ENCODE results near the gene C2CD2L. TPM values are rescaled to one million over a fixed set of nuclear protein-coding genes. Genes with fewer than 3 reads are reported as not detected.

C2CD2L gene
- total and polyA plus RNA-seq, 2 of the 13 experiments (the other 11 are each of a cell fraction or from before 2014, with no cell fraction given), result 3.7 to 5.5 TPM

DNA sequence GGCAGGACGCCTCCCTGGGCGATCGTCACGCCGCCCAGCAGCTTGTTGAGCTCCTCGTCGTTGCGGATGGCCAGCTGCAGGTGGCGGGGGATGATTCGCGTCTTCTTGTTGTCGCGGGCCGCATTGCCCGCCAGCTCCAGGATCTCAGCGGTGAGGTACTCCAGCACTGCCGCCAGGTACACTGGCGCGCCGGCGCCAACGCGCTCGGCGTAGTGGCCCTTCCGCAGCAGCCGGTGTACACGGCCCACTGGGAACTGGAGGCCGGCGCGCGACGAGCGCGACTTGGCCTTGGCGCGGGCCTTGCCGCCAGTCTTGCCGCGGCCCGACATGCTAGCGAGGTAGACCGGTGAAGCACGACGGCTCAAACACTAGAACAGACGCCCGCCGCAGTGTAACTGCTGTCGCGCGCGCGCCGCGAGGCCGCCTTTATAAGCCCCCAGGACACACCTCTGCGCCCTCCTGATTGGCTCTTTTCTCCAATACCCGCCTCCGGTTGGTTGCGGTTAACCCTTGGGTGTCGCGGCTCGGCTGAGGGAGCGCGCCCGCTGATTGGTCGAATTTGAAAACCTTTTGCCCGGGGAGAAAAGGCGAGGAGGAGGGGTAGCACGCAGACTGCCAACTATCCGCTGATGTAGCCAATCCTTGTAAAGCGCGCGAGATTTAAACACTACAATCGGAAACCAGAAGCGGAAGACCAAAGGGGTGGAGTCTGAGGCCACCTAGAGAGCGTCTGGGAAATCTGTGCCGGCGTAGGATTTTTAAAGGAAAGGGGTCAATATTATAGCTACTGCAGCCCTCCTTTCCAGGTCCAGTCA, 11.9 kb upstream of the C2CD2L start (continued):
- TF ChIP-seq, protein P1, sequence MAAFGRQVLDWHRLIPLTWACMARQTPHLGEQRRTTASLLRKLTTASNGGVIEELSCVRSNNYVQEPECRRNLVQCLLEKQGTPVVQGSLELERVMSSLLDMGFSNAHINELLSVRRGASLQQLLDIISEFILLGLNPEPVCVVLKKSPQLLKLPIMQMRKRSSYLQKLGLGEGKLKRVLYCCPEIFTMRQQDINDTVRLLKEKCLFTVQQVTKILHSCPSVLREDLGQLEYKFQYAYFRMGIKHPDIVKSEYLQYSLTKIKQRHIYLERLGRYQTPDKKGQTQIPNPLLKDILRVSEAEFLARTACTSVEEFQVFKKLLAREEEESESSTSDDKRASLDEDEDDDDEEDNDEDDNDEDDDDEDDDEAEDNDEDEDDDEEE (CRISPR knock-in tag; IDR thresholded peaks at IDR 0.05), result no peak; the same call in 1 of the 2 replicates
- TF ChIP-seq ISX (CRISPR knock-in tag; conservative IDR thresholded peaks at IDR 0.05), result no peak; the same call in 1 of the 2 replicates
- TF ChIP-seq, protein P2, sequence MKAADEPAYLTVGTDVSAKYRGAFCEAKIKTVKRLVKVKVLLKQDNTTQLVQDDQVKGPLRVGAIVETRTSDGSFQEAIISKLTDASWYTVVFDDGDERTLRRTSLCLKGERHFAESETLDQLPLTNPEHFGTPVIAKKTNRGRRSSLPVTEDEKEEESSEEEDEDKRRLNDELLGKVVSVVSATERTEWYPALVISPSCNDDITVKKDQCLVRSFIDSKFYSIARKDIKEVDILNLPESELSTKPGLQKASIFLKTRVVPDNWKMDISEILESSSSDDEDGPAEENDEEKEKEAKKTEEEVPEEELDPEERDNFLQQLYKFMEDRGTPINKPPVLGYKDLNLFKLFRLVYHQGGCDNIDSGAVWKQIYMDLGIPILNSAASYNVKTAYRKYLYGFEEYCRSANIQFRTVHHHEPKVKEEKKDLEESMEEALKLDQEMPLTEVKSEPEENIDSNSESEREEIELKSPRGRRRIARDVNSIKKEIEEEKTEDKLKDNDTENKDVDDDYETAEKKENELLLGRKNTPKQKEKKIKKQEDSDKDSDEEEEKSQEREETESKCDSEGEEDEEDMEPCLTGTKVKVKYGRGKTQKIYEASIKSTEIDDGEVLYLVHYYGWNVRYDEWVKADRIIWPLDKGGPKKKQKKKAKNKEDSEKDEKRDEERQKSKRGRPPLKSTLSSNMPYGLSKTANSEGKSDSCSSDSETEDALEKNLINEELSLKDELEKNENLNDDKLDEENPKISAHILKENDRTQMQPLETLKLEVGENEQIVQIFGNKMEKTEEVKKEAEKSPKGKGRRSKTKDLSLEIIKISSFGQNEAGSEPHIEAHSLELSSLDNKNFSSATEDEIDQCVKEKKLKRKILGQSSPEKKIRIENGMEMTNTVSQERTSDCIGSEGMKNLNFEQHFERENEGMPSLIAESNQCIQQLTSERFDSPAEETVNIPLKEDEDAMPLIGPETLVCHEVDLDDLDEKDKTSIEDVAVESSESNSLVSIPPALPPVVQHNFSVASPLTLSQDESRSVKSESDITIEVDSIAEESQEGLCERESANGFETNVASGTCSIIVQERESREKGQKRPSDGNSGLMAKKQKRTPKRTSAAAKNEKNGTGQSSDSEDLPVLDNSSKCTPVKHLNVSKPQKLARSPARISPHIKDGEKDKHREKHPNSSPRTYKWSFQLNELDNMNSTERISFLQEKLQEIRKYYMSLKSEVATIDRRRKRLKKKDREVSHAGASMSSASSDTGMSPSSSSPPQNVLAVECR (CRISPR knock-in tag; IDR thresholded peaks at IDR 0.05; ENCODE audit: borderline replicate concordance), result peak; percentile 97
- TF ChIP-seq ZNF121 (CRISPR knock-in tag; IDR thresholded peaks at IDR 0.05), result no peak
- TF ChIP-seq SIN3B (IDR thresholded peaks at IDR 0.05; ENCODE audit: low read length), result peak; percentile 94
- TF ChIP-seq ZC3H4 (CRISPR knock-in tag; IDR thresholded peaks at IDR 0.05; ENCODE audit: borderline replicate concordance), result no peak
- TF ChIP-seq PLRG1 (conservative IDR thresholded peaks at IDR 0.05), result no peak
- no peak for TF ChIP-seq ZBTB21 (CRISPR knock-in tag; IDR thresholded peaks at IDR 0.05)
- TF ChIP-seq ZNF773 (CRISPR knock-in tag; IDR thresholded peaks at IDR 0.05; ENCODE audit: borderline replicate concordance), result peak; percentile 81; the same call in 1 of the 2 replicates
- TF ChIP-seq ZSCAN25 (CRISPR knock-in tag; IDR thresholded peaks at IDR 0.05), result peak; percentile 72
- no peak for TF ChIP-seq FOXK2 (IDR thresholded peaks at IDR 0.05)
- TF ChIP-seq HNRNPUL1 (IDR thresholded peaks at IDR 0.05; ENCODE audit: low read depth, low read length), result no peak
- TF ChIP-seq FOSL1 (CRISPR knock-in tag; IDR thresholded peaks at IDR 0.05; ENCODE audit: borderline replicate concordance), result no peak
- peak; percentile 78 for TF ChIP-seq CREBL2 (CRISPR knock-in tag; IDR thresholded peaks at IDR 0.05; ENCODE audit: borderline replicate concordance)
- peak; percentile 74 for TF ChIP-seq SRSF4 (IDR thresholded peaks at IDR 0.05; ENCODE audit: low read depth, low read length, poor library complexity, severe bottlenecking)
- TF ChIP-seq, protein P3, sequence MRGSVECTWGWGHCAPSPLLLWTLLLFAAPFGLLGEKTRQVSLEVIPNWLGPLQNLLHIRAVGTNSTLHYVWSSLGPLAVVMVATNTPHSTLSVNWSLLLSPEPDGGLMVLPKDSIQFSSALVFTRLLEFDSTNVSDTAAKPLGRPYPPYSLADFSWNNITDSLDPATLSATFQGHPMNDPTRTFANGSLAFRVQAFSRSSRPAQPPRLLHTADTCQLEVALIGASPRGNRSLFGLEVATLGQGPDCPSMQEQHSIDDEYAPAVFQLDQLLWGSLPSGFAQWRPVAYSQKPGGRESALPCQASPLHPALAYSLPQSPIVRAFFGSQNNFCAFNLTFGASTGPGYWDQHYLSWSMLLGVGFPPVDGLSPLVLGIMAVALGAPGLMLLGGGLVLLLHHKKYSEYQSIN (CRISPR knock-in tag; IDR thresholded peaks at IDR 0.05; ENCODE audit: borderline replicate concordance), result no peak
- TF ChIP-seq ZSCAN22 (CRISPR knock-in tag; IDR thresholded peaks at IDR 0.05), result no peak
- TF ChIP-seq FOXA3 (CRISPR knock-in tag; IDR thresholded peaks at IDR 0.05), result no peak
- TF ChIP-seq ZNF343 (CRISPR knock-in tag; IDR thresholded peaks at IDR 0.05), result peak; percentile 94
- peak; percentile 95; the same call in 1 of the 2 replicates for TF ChIP-seq ZNF224 (CRISPR knock-in tag; IDR thresholded peaks at IDR 0.05)
- peak; percentile 40; the same call in 1 of the 2 replicates for TF ChIP-seq ZKSCAN8 (CRISPR knock-in tag; IDR thresholded peaks at IDR 0.05; ENCODE audit: borderline replicate concordance)
- TF ChIP-seq NRL (CRISPR knock-in tag; IDR thresholded peaks at IDR 0.05; ENCODE audit: borderline replicate concordance), result peak; percentile 96
- TF ChIP-seq MTA1 (CRISPR knock-in tag; IDR thresholded peaks at IDR 0.05; ENCODE audit: borderline replicate concordance), result no peak
- no peak for TF ChIP-seq PAF1 (CRISPR knock-in tag; IDR thresholded peaks at IDR 0.05)

All from HepG2 (cell line).